HEK293 (cell line): ENCODE data around the gene CCR5AS.

ENCODE experiments used
- CTCF ChIP-seq: fragments of 450-650 bp; formaldehyde crosslinking; IDR thresholded peaks from 2 replicates; pipeline ENCODE4 v1.5.1; 2016; ENCODE audit warnings: missing biosample characterization, missing genetic modification characterization
- HOXA7 ChIP-seq: sonication (generic); formaldehyde crosslinking; IDR thresholded peaks from 2 replicates; pipeline ENCODE4 v1.8.1; 2022; ENCODE audit warnings: missing genetic modification reagents, borderline replicate concordance
- PATZ1 ChIP-seq: fragments of 450-650 bp; formaldehyde crosslinking; IDR thresholded peaks from 2 replicates; pipeline ENCODE4 v1.5.1; 2016; ENCODE audit warnings: missing biosample characterization, missing genetic modification characterization
- REPIN1 ChIP-seq: fragments of 450-650 bp; formaldehyde crosslinking; IDR thresholded peaks from 2 replicates; pipeline ENCODE4 v1.5.1; 2017; ENCODE audit warnings: missing biosample characterization, missing genetic modification characterization, low read depth
- SALL2 ChIP-seq: fragments of 450-650 bp; formaldehyde crosslinking; IDR thresholded peaks from 2 replicates; pipeline ENCODE4 v1.5.0; 2017; ENCODE audit warnings: missing biosample characterization, mild to moderate bottlenecking, missing genetic modification characterization, borderline replicate concordance
- SCRT2 ChIP-seq: fragments of 450-650 bp; formaldehyde crosslinking; IDR thresholded peaks from 2 replicates; pipeline ENCODE4 v1.5.1; 2016; ENCODE audit warnings: missing biosample characterization, missing genetic modification characterization
- ZNF221 ChIP-seq: fragments of 450-650 bp; formaldehyde crosslinking; IDR thresholded peaks from 2 replicates; pipeline ENCODE4 v1.5.1; 2017; ENCODE audit warnings: missing biosample characterization, missing genetic modification characterization, borderline replicate concordance
- ZNF398 ChIP-seq: fragments of 450-650 bp; formaldehyde crosslinking; IDR thresholded peaks from 2 replicates; pipeline ENCODE4 v1.5.1; 2017; ENCODE audit warnings: missing biosample characterization, missing genetic modification characterization
- ZNF426 ChIP-seq: fragments of 450-650 bp; formaldehyde crosslinking; IDR thresholded peaks from 2 replicates; pipeline ENCODE4 v1.5.1; 2017; ENCODE audit warnings: missing biosample characterization, missing genetic modification characterization, mild to moderate bottlenecking, inconsistent platforms, moderate library complexity
- ZNF449 ChIP-seq: fragments of 450-650 bp; formaldehyde crosslinking; IDR thresholded peaks from 2 replicates; pipeline ENCODE4 v1.5.1; 2017; ENCODE audit warnings: missing biosample characterization, mild to moderate bottlenecking, missing genetic modification characterization, moderate library complexity
- ZNF837 ChIP-seq: fragments of 450-650 bp; formaldehyde crosslinking; IDR thresholded peaks from 2 replicates; pipeline ENCODE4 v1.5.1; 2016; ENCODE audit warnings: missing biosample characterization, missing genetic modification characterization

GRCh38 chr3:46393554-46394434 lies 13.1 kb downstream of the CCR5AS start:
- TF ChIP-seq ZNF398 (tag by site-specific recombination), result no peak
- TF ChIP-seq ZNF837 (tag by site-specific recombination), result no peak
- TF ChIP-seq HOXA7, result no peak
- no peak for TF ChIP-seq SCRT2 (tag by site-specific recombination)
- TF ChIP-seq ZNF221 (tag by site-specific recombination), result no peak
- no peak for TF ChIP-seq REPIN1
- no peak for TF ChIP-seq PATZ1 (tag by site-specific recombination)
- TF ChIP-seq CTCF (tag by site-specific recombination), result no peak
- TF ChIP-seq ZNF449, result no peak
- TF ChIP-seq SALL2 (tag by site-specific recombination), result no peak
- no peak for TF ChIP-seq ZNF426 (tag by site-specific recombination)
